Measurements from ENCODE around the gene UBTF. TPM values are rescaled to one million over a fixed set of nuclear protein-coding genes. Genes with fewer than 3 reads are reported as not detected.
A peak's percentile ranks its signal among the peaks of the same experiment; 100 is the strongest.

Gene UBTF
- polyA plus RNA-seq, 2 of the 4 experiments (the other 2 are of a cell fraction), result 39.8 to 76.2 TPM

- no peak for DNase-seq (ENCODE audit: low read depth in 1 of 2, low spot score in 1 of 2)
- H3K4me2 ChIP-seq, result no peak overlapping the region
- peaks cover 36% of the 10 kb centered on the region for H3K4me1 ChIP-seq
- H3K4me3 ChIP-seq, result no peak overlapping the region
- no peak overlapping the region for H3K27ac ChIP-seq
- ChIA-PET POLR2A (interaction anchor here (0.6 to 1.0 kb wide), 2 partner anchors 14 to 123 kb away, joined by 3 to 6 read pairs; no protein-coding TSS in a partner anchor), CTCF (interaction anchor here (1.2 to 10.7 kb wide), 17 partner anchors 9 to 150 kb away, joined by 3 to 246 read pairs (median 22); partner anchors contain the start of genes FAM171A2, GRN, SLC25A39 and UBTF)
- ATAC-seq, result no peak
- FAIRE-seq, result no peak
- no peaks in the 10 kb centered on the region for H3K9me3 ChIP-seq
- TF ChIP-seq GATA3 (IDR thresholded peaks at IDR 0.05; ENCODE audit: borderline replicate concordance) (no peak), REST (IDR thresholded peaks at IDR 0.05) (no peak), POLR2AphosphoS2 (conservative IDR thresholded peaks at IDR 0.05; ENCODE audit: low read length) (0 out of 2 replicates have a peak, but pooled peaks have one; percentile 34), HMGXB4 (CRISPR knock-in tag; IDR thresholded peaks at IDR 0.05; ENCODE audit: borderline replicate concordance) (no peak), CHD4 (IDR thresholded peaks at IDR 0.05; ENCODE audit: borderline replicate concordance) (no peak), NFE2L2 (conservative IDR thresholded peaks at IDR 0.05; ENCODE audit: low read length) (no peak)
- 94% methylated on average over 26 of the region's 31 CpGs for WGBS (ENCODE audit: missing lambda C conversion rate)
These were observed 6.7 kb downstream of the UBTF start for GRCh38 chr17:44212507-44213402.

GRCh38 chr17:44211281-44212265 is 7.9 kb downstream of the UBTF start:
- TF ChIP-seq HDAC2 (IDR thresholded peaks at IDR 0.05) (no peak), RARB (CRISPR knock-in tag; IDR thresholded peaks at IDR 0.05) (no peak), KDM1A (IDR thresholded peaks at IDR 0.05; ENCODE audit: low read depth) (no peak), REST (IDR thresholded peaks at IDR 0.05) (no peak), RCOR1 (IDR thresholded peaks at IDR 0.05; ENCODE audit: low read depth, low read length) (no peak), MYC (IDR thresholded peaks at IDR 0.05; ENCODE audit: borderline replicate concordance, low read length) (no peak), JUN (IDR thresholded peaks at IDR 0.05) (no peak), NFE2L2 (conservative IDR thresholded peaks at IDR 0.05; ENCODE audit: low read length) (no peak), HOXB13 (CRISPR knock-in tag; IDR thresholded peaks at IDR 0.05; ENCODE audit: low read depth) (no peak), ZSCAN20 (CRISPR knock-in tag; IDR thresholded peaks at IDR 0.05) (no peak), CTCF (IDR thresholded peaks at IDR 0.05) (no peak), MAX (IDR thresholded peaks at IDR 0.05) (no peak), SMC3 (IDR thresholded peaks at IDR 0.05) (no peak)
- 94% methylated on average over 27 of the region's 30 CpGs for WGBS (ENCODE audit: missing lambda C conversion rate)
- DNase-seq (ENCODE audit: low read depth in 1 of 2, low spot score in 1 of 2), result no peak
- Histone ChIP-seq H3K4me1 (peaks cover 27% of the 10 kb centered on the region), H3K4me3 (no peak overlapping the region), H3K27ac (no peak overlapping the region), H3K4me2 (no peak overlapping the region), H3K9me3 (no peaks in the 10 kb centered on the region)
- peak in 1 of 2 experiments; percentile 7; a peak in 3 of 6 replicates for ATAC-seq
- ChIA-PET POLR2A (interaction anchor here (1.9 to 2.3 kb wide), 2 partner anchors 10 to 133 kb away, joined by 6 to 8 read pairs; partner anchors contain the start of gene GRN), CTCF (interaction anchor here (0.6 to 10.7 kb wide), 35 partner anchors 9 to 426 kb away, joined by 3 to 246 read pairs (median 10); partner anchors contain the start of genes FAM171A2, GRN, HDAC5 and SLC25A39)
- FAIRE-seq, result no peak
